HepG2 (cell line): Measurements from ENCODE around the gene LDAH. TPM values are rescaled to one million over a fixed set of nuclear protein-coding genes. Genes with fewer than 3 reads are reported as not detected.

Experiments
- CSRNP1 ChIP-seq: sonication (generic); formaldehyde crosslinking; IDR thresholded peaks from 2 replicates; pipeline ENCODE4 v1.8.1; 2023; ENCODE audit warnings: mild to moderate bottlenecking, missing genetic modification reagents
- GPN1 ChIP-seq: sonication (generic); formaldehyde crosslinking; IDR thresholded peaks from 2 replicates; pipeline ENCODE4 v1.5.1; 2020; ENCODE audit warnings: missing genetic modification reagents, borderline replicate concordance
- HDAC1 ChIP-seq: sonication (generic); formaldehyde crosslinking; IDR thresholded peaks from 2 replicates; pipeline ENCODE4 v1.5.1; 2020; ENCODE audit warnings: mild to moderate bottlenecking, missing genetic modification reagents
- THAP7 ChIP-seq: sonication (generic); formaldehyde crosslinking; IDR thresholded peaks from 2 replicates; pipeline ENCODE4 v1.8.1; 2023; ENCODE audit warnings: mild to moderate bottlenecking, missing genetic modification reagents
- ZBTB14 ChIP-seq: sonication (generic); formaldehyde crosslinking; IDR thresholded peaks from 2 replicates; pipeline ENCODE4 v1.4.0; 2020; ENCODE audit warnings: missing genetic modification reagents
- ZFP36L1 ChIP-seq: sonication (generic); formaldehyde crosslinking; IDR thresholded peaks from 2 replicates; pipeline ENCODE4 v1.8.0; 2022; ENCODE audit warnings: mild to moderate bottlenecking, missing genetic modification reagents, moderate library complexity
- ZNF138 ChIP-seq: sonication (generic); formaldehyde crosslinking; IDR thresholded peaks from 2 replicates; pipeline ENCODE4 v1.5.0; 2020; ENCODE audit warnings: mild to moderate bottlenecking, low read depth, missing genetic modification reagents
- ZNF18 ChIP-seq: sonication (generic); formaldehyde crosslinking; IDR thresholded peaks from 2 replicates; pipeline ENCODE4 v1.8.0; 2022; ENCODE audit warnings: mild to moderate bottlenecking, missing genetic modification reagents; ENCODE audit not compliant: insufficient replicate concordance
- ZNF484 ChIP-seq: sonication (generic); formaldehyde crosslinking; IDR thresholded peaks from 2 replicates; pipeline ENCODE4 v1.5.1; 2020; ENCODE audit warnings: mild to moderate bottlenecking, low read depth, missing genetic modification reagents, borderline replicate concordance
- ZNF598 ChIP-seq: sonication (generic); formaldehyde crosslinking; IDR thresholded peaks from 2 replicates; pipeline ENCODE4 v1.5.1; 2020; ENCODE audit warnings: mild to moderate bottlenecking, missing genetic modification reagents, borderline replicate concordance
- polyA plus RNA-seq, 8 experiments: library from polyadenylated mRNA; depleted of rRNA in 3 of 8; stranded (reverse) in 7 of 8; unstranded in 1 of 8; fragments of >200 nt; fragmentation: Illumina TruSeq in 4 of 8; extraction: Trizol in 4 of 8; gene quantifications; 2 replicates each; pipeline versions ENCODE4 v1.2.1 to v1.2.3, GENCODE V29; 2011 to 2016; ENCODE audit warnings: low read depth in 4 of 8, missing spikeins in 1 of 8, mixed read lengths in 1 of 8; ENCODE audit not compliant: insufficient read depth in 1 of 8
- total RNA-seq, 5 experiments: library from RNA; depleted of rRNA; stranded (reverse); fragments of >200 nt; fragmentation: Illumina TruSeq; extraction: Trizol; gene quantifications; 2 replicates each; pipeline ENCODE4 v1.2.3, GENCODE V29; 2016; ENCODE audit warnings: low read depth in 1 of 5
- TF ChIP-seq, protein P1 (sequence below): sonication (generic); formaldehyde crosslinking; IDR thresholded peaks from 2 replicates; pipeline ENCODE4 v1.5.0; 2020; ENCODE audit warnings: missing genetic modification reagents
- TF ChIP-seq, protein P2 (sequence below): sonication (generic); formaldehyde crosslinking; IDR thresholded peaks from 2 replicates; pipeline ENCODE4 v1.5.0; 2020; ENCODE audit warnings: missing genetic modification reagents
- TF ChIP-seq, protein P3 (sequence below): sonication (generic); formaldehyde crosslinking; IDR thresholded peaks from 2 replicates; pipeline ENCODE4 v1.8.0; 2022; ENCODE audit warnings: missing genetic modification reagents, mild to moderate bottlenecking, moderate library complexity, borderline replicate concordance

Gene LDAH
- total and polyA plus RNA-seq, 2 of the 13 experiments (the other 11 are each of a cell fraction or from before 2014, with no cell fraction given), result 28.8 to 46.2 TPM

DNA sequence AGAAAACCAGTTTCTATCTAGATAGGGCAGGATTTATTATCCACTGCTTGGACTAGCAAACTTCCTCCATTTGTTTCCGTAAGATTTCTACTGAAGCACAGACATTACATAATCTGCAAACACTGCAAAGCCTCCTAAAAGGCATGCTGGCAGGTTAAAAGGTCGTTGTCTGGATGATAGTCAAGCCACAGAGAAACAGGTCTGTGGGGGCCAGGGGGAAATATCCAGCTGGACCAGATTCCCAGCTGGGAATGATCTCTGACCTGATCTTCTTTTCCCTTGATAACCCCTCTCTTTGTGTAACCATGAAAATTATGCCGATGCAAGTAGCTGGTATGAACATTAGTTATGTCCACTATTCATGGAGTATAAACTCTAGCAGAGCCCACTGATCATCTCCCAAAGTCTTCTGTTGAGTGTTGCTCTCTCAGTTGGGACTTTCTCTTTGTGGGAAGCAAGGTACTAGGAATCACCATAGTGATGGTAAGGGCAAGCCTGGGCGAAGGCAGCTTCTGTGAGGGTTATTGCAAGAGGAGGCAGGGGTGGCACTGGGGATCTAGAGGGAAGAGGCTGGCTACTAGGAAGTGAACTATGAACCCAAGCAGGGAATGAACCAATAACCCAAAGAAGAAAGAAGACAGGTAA is 94.7 kb downstream of the LDAH start (continued):
- TF ChIP-seq ZBTB14 (CRISPR knock-in tag) (no peak), ZFP36L1 (CRISPR knock-in tag) (0 out of 2 replicates have a peak, but pooled peaks have one; percentile 49), THAP7 (peak; percentile 47; the same call in 1 of the 2 replicates), CSRNP1 (CRISPR knock-in tag) (no peak), ZNF18 (CRISPR knock-in tag) (peak; percentile 28), HDAC1 (CRISPR knock-in tag) (peak; percentile 91), GPN1 (CRISPR knock-in tag) (no peak), ZNF138 (CRISPR knock-in tag) (no peak), ZNF484 (no peak), ZNF598 (CRISPR knock-in tag) (no peak)
- TF ChIP-seq, protein P1, sequence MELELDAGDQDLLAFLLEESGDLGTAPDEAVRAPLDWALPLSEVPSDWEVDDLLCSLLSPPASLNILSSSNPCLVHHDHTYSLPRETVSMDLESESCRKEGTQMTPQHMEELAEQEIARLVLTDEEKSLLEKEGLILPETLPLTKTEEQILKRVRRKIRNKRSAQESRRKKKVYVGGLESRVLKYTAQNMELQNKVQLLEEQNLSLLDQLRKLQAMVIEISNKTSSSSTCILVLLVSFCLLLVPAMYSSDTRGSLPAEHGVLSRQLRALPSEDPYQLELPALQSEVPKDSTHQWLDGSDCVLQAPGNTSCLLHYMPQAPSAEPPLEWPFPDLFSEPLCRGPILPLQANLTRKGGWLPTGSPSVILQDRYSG (CRISPR knock-in tag), result no peak
- TF ChIP-seq, protein P2, sequence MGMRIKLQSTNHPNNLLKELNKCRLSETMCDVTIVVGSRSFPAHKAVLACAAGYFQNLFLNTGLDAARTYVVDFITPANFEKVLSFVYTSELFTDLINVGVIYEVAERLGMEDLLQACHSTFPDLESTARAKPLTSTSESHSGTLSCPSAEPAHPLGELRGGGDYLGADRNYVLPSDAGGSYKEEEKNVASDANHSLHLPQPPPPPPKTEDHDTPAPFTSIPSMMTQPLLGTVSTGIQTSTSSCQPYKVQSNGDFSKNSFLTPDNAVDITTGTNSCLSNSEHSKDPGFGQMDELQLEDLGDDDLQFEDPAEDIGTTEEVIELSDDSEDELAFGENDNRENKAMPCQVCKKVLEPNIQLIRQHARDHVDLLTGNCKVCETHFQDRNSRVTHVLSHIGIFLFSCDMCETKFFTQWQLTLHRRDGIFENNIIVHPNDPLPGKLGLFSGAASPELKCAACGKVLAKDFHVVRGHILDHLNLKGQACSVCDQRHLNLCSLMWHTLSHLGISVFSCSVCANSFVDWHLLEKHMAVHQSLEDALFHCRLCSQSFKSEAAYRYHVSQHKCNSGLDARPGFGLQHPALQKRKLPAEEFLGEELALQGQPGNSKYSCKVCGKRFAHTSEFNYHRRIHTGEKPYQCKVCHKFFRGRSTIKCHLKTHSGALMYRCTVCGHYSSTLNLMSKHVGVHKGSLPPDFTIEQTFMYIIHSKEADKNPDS, result peak; percentile 74; the same call in 1 of the 2 replicates
- TF ChIP-seq, protein P3, sequence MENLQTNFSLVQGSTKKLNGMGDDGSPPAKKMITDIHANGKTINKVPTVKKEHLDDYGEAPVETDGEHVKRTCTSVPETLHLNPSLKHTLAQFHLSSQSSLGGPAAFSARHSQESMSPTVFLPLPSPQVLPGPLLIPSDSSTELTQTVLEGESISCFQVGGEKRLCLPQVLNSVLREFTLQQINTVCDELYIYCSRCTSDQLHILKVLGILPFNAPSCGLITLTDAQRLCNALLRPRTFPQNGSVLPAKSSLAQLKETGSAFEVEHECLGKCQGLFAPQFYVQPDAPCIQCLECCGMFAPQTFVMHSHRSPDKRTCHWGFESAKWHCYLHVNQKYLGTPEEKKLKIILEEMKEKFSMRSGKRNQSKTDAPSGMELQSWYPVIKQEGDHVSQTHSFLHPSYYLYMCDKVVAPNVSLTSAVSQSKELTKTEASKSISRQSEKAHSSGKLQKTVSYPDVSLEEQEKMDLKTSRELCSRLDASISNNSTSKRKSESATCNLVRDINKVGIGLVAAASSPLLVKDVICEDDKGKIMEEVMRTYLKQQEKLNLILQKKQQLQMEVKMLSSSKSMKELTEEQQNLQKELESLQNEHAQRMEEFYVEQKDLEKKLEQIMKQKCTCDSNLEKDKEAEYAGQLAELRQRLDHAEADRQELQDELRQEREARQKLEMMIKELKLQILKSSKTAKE, result peak; percentile 98
